PFSK-1 (cell line): ENCODE results near the gene CSF2. TPM values are rescaled to one million over a fixed set of nuclear protein-coding genes. Genes with fewer than 3 reads are reported as not detected.

Experiments used
- FOXP2 ChIP-seq: optimal IDR thresholded peaks from 2 replicates; pipeline ENCODE3; 2011; ENCODE audit warnings: borderline replicate concordance, control low read depth, inconsistent platforms; ENCODE audit not compliant: insufficient read depth; ENCODE audit errors: extremely low read length, extremely low read depth
- POLR2AphosphoS5 ChIP-seq: IDR thresholded peaks from 2 replicates; pipeline ENCODE4 v1.6.1; 2012; ENCODE audit warnings: low read depth, mild to moderate bottlenecking, control low read depth, low read length, moderate library complexity
- REST ChIP-seq, 2 experiments: IDR thresholded peaks; 2 replicates each; pipeline versions ENCODE4 v1.6.1 to v1.8.0; 2011 to 2012; ENCODE audit warnings: low read depth in 2 of 2, low read length in 2 of 2, control low read depth in 1 of 2, inconsistent platforms in 1 of 2, mild to moderate bottlenecking in 1 of 2, moderate library complexity in 1 of 2; ENCODE audit not compliant: insufficient read depth in 1 of 2
- SIN3A ChIP-seq: IDR thresholded peaks from 2 replicates; pipeline ENCODE4 v1.6.1; 2012; ENCODE audit warnings: mild to moderate bottlenecking, low read length, moderate library complexity, borderline replicate concordance; ENCODE audit not compliant: insufficient read depth
- TAF1 ChIP-seq: IDR thresholded peaks from 2 replicates; pipeline ENCODE4 v1.6.1; 2012; ENCODE audit warnings: low read length, control low read depth, borderline replicate concordance; ENCODE audit not compliant: insufficient read depth
- polyA plus RNA-seq: library from polyadenylated mRNA; unstranded; fragments of >200 nt; gene quantifications from one replicate; pipeline ENCODE4 v1.2.1, GENCODE V29; 2012; ENCODE audit warnings: low read depth, missing spikeins; ENCODE audit not compliant: insufficient read length

Gene CSF2
- polyA plus RNA-seq: not detected

GRCh38 chr5:132073231-132074013, at the start of gene CSF2:
TSS of gene CSF2 (plus strand) at chr5:132073789. CDS start at chr5:132073824, 35 bp downstream.
- TF ChIP-seq SIN3A (no peak), FOXP2 (no peak), TAF1 (no peak), REST (IDR thresholded peaks at IDR 0.05; ENCODE audit: insufficient read depth in 1 of 2, low read depth in 2 of 2, low read length in 2 of 2) (no peak), POLR2AphosphoS5 (no peak)

GRCh38 chr5:132024117-132024435, 49.5 kb upstream of the CSF2 start:
- TF ChIP-seq REST (IDR thresholded peaks at IDR 0.05; ENCODE audit: insufficient read depth in 1 of 2, low read depth in 2 of 2, low read length in 2 of 2) (no peak), TAF1 (no peak), FOXP2 (no peak), SIN3A (no peak), POLR2AphosphoS5 (no peak)

GRCh38 chr5:132024789-132025402, 48.7 kb upstream of the CSF2 start:
- peak; percentile 73 to 90 for TF ChIP-seq REST (IDR thresholded peaks at IDR 0.05; ENCODE audit: insufficient read depth in 1 of 2, low read depth in 2 of 2, low read length in 2 of 2)
- no peak for TF ChIP-seq FOXP2

- no peak for TF ChIP-seq REST (IDR thresholded peaks at IDR 0.05; ENCODE audit: insufficient read depth in 1 of 2, low read depth in 2 of 2, low read length in 2 of 2)
- TF ChIP-seq SIN3A: no peak
- no peak for TF ChIP-seq POLR2AphosphoS5
- no peak for TF ChIP-seq FOXP2
- TF ChIP-seq TAF1: no peak
Measured at GRCh38 chr5:132025403-132025971, 48.1 kb upstream of the CSF2 start.
